HEK293T (cell line): Measurements from ENCODE around the gene C12orf50.

Experiments
- CTCF ChIA-PET: fragments of 350-600 bp; formaldehyde crosslinking; extraction: SDS; loops from one replicate; lab custom pipeline; 2021; ENCODE audit warnings: antibody characterized with exemption, inconsistent platforms; lab: Yijun Ruan, JAX
- POLR2A ChIA-PET: fragments of 350-600 bp; formaldehyde crosslinking; extraction: SDS; loops from one replicate; lab custom pipeline; 2020; ENCODE audit warnings: antibody characterized with exemption, inconsistent platforms; lab: Yijun Ruan, JAX
- DNase-seq: peaks from one replicate; pipeline ENCODE4 v3.0.0; 2012; ENCODE audit warnings: mixed read lengths; ENCODE audit errors: extremely low spot score
- CTBP1 ChIP-seq: fragments of 450-650 bp; IDR thresholded peaks from 2 replicates; pipeline ENCODE4 v1.6.1; 2016; ENCODE audit warnings: borderline replicate concordance
- FOXA1 ChIP-seq: fragments of 450-650 bp; IDR thresholded peaks from 2 replicates; pipeline ENCODE4 v1.6.1; 2016; ENCODE audit warnings: mild to moderate bottlenecking
- FOXK2 ChIP-seq: fragments of 450-650 bp; IDR thresholded peaks from 2 replicates; pipeline ENCODE4 v1.6.1; 2016; ENCODE audit warnings: mild to moderate bottlenecking
- FOXM1 ChIP-seq: fragments of 450-650 bp; IDR thresholded peaks from 2 replicates; pipeline ENCODE4 v1.6.1; 2017; ENCODE audit warnings: mild to moderate bottlenecking, borderline replicate concordance
- HDGF ChIP-seq: fragments of 450-650 bp; IDR thresholded peaks from 2 replicates; pipeline ENCODE4 v1.6.1; 2017; ENCODE audit warnings: antibody characterized with exemption, borderline replicate concordance
- PKNOX1 ChIP-seq: fragments of 450-650 bp; IDR thresholded peaks from 2 replicates; pipeline ENCODE4 v1.6.1; 2016
- SUZ12 ChIP-seq: fragments of 450-650 bp; IDR thresholded peaks from 2 replicates; pipeline ENCODE4 v1.6.1; 2016; ENCODE audit warnings: mild to moderate bottlenecking
- TARDBP ChIP-seq: fragments of 450-650 bp; IDR thresholded peaks from 2 replicates; pipeline ENCODE4 v1.6.1; 2016
- ZNF384 ChIP-seq: fragments of 450-650 bp; IDR thresholded peaks from 2 replicates; pipeline ENCODE4 v1.6.1; 2016

The C12orf50 gene

GRCh38 chr12:87931812-87932211 is 97.4 kb downstream of the C12orf50 start:
- no peak for DNase-seq
- ChIA-PET CTCF (no interaction called here), POLR2A (no interaction called here)
- TF ChIP-seq TARDBP (no peak), FOXA1 (no peak), SUZ12 (no peak), FOXK2 (no peak), FOXM1 (no peak), CTBP1 (no peak)

DNA sequence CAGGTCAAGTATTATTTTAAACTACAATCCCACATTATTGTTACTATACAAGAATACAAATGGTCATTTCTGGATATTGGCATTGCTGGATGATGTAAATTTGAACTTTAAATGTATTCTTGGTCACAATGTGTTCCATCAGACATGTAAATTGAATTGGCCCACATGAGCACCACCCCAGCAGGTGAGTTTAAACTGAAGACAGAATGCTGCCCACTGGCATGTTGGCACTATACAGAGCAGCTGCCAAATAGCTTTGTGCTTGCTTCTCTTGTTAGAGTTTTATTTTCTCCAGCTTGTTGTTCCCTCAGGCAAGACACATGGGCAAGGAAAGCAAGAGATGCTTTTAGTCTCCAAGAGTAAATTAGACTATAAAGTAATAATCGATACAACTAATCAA is 98.6 kb downstream of the C12orf50 start:
- ChIA-PET POLR2A (no interaction called here), CTCF (no interaction called here)
- no peak for TF ChIP-seq PKNOX1
- no peak for TF ChIP-seq ZNF384
- TF ChIP-seq HDGF, result no peak
- no peak for TF ChIP-seq FOXM1
- no peak for TF ChIP-seq SUZ12
- TF ChIP-seq CTBP1, result no peak
- no peak for DNase-seq
